Measurements from ENCODE around the gene AK2. TPM values are rescaled to one million over a fixed set of nuclear protein-coding genes. Genes with fewer than 3 reads are reported as not detected.

AK2 gene
- 81.3 and 83.7 TPM in 2 replicates for polyA plus RNA-seq (2013)

GRCh38 chr1:33036526-33037503 lies at the start of gene AK2:
AK2 (minus strand) TSS chr1:33036883; CDS start chr1:33036828, 55 bp downstream.
- Histone ChIP-seq H3K27ac (ENCODE audit: low read depth, low read length) (no peak within 1 kb of the TSS), H3K23ac (ENCODE audit: low read length) (no peak within 1 kb of the TSS), H3K18ac (ENCODE audit: low read length) (peak within 1 kb of the TSS; percentile 19)

DNA sequence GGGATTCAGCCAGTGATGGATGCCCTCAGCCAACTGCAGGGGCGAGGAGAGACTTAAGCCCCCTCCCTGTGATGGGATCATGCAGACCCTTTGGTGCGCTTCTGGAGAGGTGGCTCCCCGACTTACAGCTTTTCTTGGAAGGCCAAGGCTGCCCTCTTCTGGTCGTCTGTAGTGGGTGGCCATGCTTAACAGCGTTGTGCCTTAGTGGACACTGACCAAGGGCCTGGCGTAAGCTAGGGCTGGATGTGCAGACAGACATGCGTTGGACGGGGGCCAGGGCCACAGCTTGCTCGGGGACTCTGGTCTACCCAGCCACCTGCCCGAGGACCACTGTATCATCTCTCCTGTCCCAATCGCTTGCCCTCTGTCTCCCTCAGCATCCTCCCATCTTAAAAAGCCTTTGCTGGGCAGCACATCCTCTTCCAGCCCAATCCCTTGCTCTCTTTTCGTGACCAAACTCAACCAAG lies 49.7 kb upstream of the AK2 start:
- peaks cover 0 to under 1% of the 10 kb centered on the region in 2 experiments for H3K4me1 ChIP-seq (ENCODE audit: control insufficient read depth in 1 of 2, insufficient read depth in 2 of 2, low read length in 2 of 2)
- H3K9ac ChIP-seq (ENCODE audit: low read length), result no peak overlapping the region
- H4K12ac ChIP-seq (ENCODE audit: low read depth, low read length), result no peak overlapping the region
- H3K23ac ChIP-seq (ENCODE audit: low read length), result no peak overlapping the region
- H3K27ac ChIP-seq (ENCODE audit: low read depth, low read length), result no peak overlapping the region
- no peaks in the 10 kb centered on the region for H3K79me1 ChIP-seq (ENCODE audit: low read length)
- WGBS (ENCODE audit: extremely low coverage, insufficient coverage, insufficient read length), result no CpG with 5 or more reads among the region's 12 CpGs
- H3K14ac ChIP-seq (ENCODE audit: low read length), result no peak overlapping the region
- no peak overlapping the region for H2BK12ac ChIP-seq (ENCODE audit: low read length)
- no peak overlapping the region for H2AFZ ChIP-seq (ENCODE audit: insufficient read depth, low read length, poor library complexity)
- peaks cover 0 to 4% of the 10 kb centered on the region in 2 experiments for H3K36me3 ChIP-seq (ENCODE audit: control insufficient read depth in 1 of 2, insufficient read depth in 2 of 2, low read length in 2 of 2)
- no peak overlapping the region for H4K91ac ChIP-seq (ENCODE audit: low read depth, low read length)
- no peak overlapping the region for H4K8ac ChIP-seq (ENCODE audit: low read depth, low read length)
- no peak overlapping the region for H2AK5ac ChIP-seq (ENCODE audit: low read length)
- H3K18ac ChIP-seq (ENCODE audit: low read length), result no peak overlapping the region
- H3K4ac ChIP-seq (ENCODE audit: low read depth, low read length), result no peak overlapping the region
- H3K4me3 ChIP-seq (ENCODE audit: low read depth, low read length), result no peak overlapping the region
- no peak overlapping the region for H3K4me2 ChIP-seq (ENCODE audit: low read length)
- no peak overlapping the region for H2BK120ac ChIP-seq (ENCODE audit: insufficient read depth, low read length, poor library complexity)
- H2BK5ac ChIP-seq (ENCODE audit: low read depth, low read length, poor library complexity), result no peak overlapping the region
- peak; percentile 68 to 83 for DNase-seq
- H3K9me3 ChIP-seq (ENCODE audit: insufficient read depth, low read depth, low read length), result peaks cover 3% of the 10 kb centered on the region
- no peaks in the 10 kb centered on the region for H3K79me2 ChIP-seq (ENCODE audit: control insufficient read depth, insufficient read depth, low read length, poor library complexity)
- H3K27me3 ChIP-seq (ENCODE audit: insufficient read depth, low read length), result no peaks in the 10 kb centered on the region

More at GRCh38 chr1:33036526-33037503, at the start of gene AK2:
- Histone ChIP-seq H3K79me2 (ENCODE audit: control insufficient read depth, insufficient read depth, low read length, poor library complexity) (peaks cover 3% of the 10 kb centered on the region), H3K4ac (ENCODE audit: low read depth, low read length) (peak within 1 kb of the TSS; percentile 2), H2BK12ac (ENCODE audit: low read length) (no peak within 1 kb of the TSS), H2BK5ac (ENCODE audit: low read depth, low read length, poor library complexity) (peak within 1 kb of the TSS; percentile 2), H3K79me1 (ENCODE audit: low read length) (peaks cover 6% of the 10 kb centered on the region), H3K4me1 (ENCODE audit: control insufficient read depth in 1 of 2, insufficient read depth in 2 of 2, low read length in 2 of 2) (peaks cover 7 to 9% of the 10 kb centered on the region in 2 experiments), H2BK120ac (ENCODE audit: insufficient read depth, low read length, poor library complexity) (no peak within 1 kb of the TSS), H4K91ac (ENCODE audit: low read depth, low read length) (peak within 1 kb of the TSS; percentile 8), H3K9me3 (ENCODE audit: insufficient read depth, low read depth, low read length) (no peaks in the 10 kb centered on the region), H4K8ac (ENCODE audit: low read depth, low read length) (peak within 1 kb of the TSS; percentile 52), H2AFZ (ENCODE audit: insufficient read depth, low read length, poor library complexity) (peak within 1 kb of the TSS; percentile 30), H3K4me3 (ENCODE audit: low read depth, low read length) (peak within 1 kb of the TSS; percentile 75), H3K4me2 (ENCODE audit: low read length) (peak within 1 kb of the TSS; percentile 73), H2AK5ac (ENCODE audit: low read length) (peak within 1 kb of the TSS; percentile 39), H3K27me3 (ENCODE audit: insufficient read depth, low read length) (no peaks in the 10 kb centered on the region), H3K9ac (ENCODE audit: low read length) (peak within 1 kb of the TSS; percentile 59), H4K12ac (ENCODE audit: low read depth, low read length) (peak within 1 kb of the TSS; percentile 20), H3K36me3 (ENCODE audit: control insufficient read depth in 1 of 2, insufficient read depth in 2 of 2, low read length in 2 of 2) (peaks cover 0 to 3% of the 10 kb centered on the region in 2 experiments), H3K14ac (ENCODE audit: low read length) (peak within 1 kb of the TSS; percentile 12)
- DNase-seq, result peak; percentile 96 to 98
- no CpG with 5 or more reads among the region's 59 CpGs for WGBS (ENCODE audit: extremely low coverage, insufficient coverage, insufficient read length)

DNA sequence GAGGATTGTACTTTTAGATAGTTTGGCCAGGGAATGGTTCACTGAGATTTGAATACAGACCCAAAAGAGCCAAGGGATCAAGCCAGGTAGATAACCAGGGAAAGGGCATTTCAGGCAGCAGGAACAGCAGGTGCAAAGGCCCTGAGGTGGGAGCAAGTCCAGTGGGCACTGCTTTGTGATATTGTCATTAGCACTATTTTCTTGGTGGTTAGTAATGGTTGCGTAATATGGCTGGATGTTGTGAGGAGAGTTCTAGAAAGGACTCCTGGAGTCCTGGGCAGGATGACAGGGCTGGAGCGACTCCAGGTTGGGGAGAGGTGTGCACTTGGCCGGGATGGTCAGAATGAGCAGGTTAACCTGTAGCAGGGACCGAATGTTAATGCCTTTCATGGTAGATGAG lies 48.6 kb upstream of the AK2 start:
- no peaks in the 10 kb centered on the region for H3K27me3 ChIP-seq (ENCODE audit: insufficient read depth, low read length)
- H3K18ac ChIP-seq (ENCODE audit: low read length), result no peak overlapping the region
- peaks cover 0 to 4% of the 10 kb centered on the region in 2 experiments for H3K36me3 ChIP-seq (ENCODE audit: control insufficient read depth in 1 of 2, insufficient read depth in 2 of 2, low read length in 2 of 2)
- no peak overlapping the region for H3K14ac ChIP-seq (ENCODE audit: low read length)
- H3K4ac ChIP-seq (ENCODE audit: low read depth, low read length), result no peak overlapping the region
- H2BK120ac ChIP-seq (ENCODE audit: insufficient read depth, low read length, poor library complexity), result no peak overlapping the region
- no peak overlapping the region for H2BK12ac ChIP-seq (ENCODE audit: low read length)
- no peak overlapping the region for H3K4me2 ChIP-seq (ENCODE audit: low read length)
- H2AFZ ChIP-seq (ENCODE audit: insufficient read depth, low read length, poor library complexity), result no peak overlapping the region
- H3K9me3 ChIP-seq (ENCODE audit: insufficient read depth, low read depth, low read length), result peaks cover 3% of the 10 kb centered on the region
- peaks cover 4% of the 10 kb centered on the region for H3K79me1 ChIP-seq (ENCODE audit: low read length)
- H3K27ac ChIP-seq (ENCODE audit: low read depth, low read length), result no peak overlapping the region
- H3K4me1 ChIP-seq (ENCODE audit: control insufficient read depth in 1 of 2, insufficient read depth in 2 of 2, low read length in 2 of 2), result peaks cover 2% of the 10 kb centered on the region in 2 experiments
- H2AK5ac ChIP-seq (ENCODE audit: low read length), result no peak overlapping the region
- no peak for DNase-seq
- H4K91ac ChIP-seq (ENCODE audit: low read depth, low read length), result no peak overlapping the region
- H3K23ac ChIP-seq (ENCODE audit: low read length), result no peak overlapping the region
- H4K8ac ChIP-seq (ENCODE audit: low read depth, low read length), result no peak overlapping the region
- H3K9ac ChIP-seq (ENCODE audit: low read length), result no peak overlapping the region
- H3K79me2 ChIP-seq (ENCODE audit: control insufficient read depth, insufficient read depth, low read length, poor library complexity), result no peaks in the 10 kb centered on the region
- no peak overlapping the region for H3K4me3 ChIP-seq (ENCODE audit: low read depth, low read length)
- WGBS (ENCODE audit: extremely low coverage, insufficient coverage, insufficient read length), result no CpG with 5 or more reads among the region's 4 CpGs
- no peak overlapping the region for H4K12ac ChIP-seq (ENCODE audit: low read depth, low read length)
- H2BK5ac ChIP-seq (ENCODE audit: low read depth, low read length, poor library complexity), result no peak overlapping the region

DNA sequence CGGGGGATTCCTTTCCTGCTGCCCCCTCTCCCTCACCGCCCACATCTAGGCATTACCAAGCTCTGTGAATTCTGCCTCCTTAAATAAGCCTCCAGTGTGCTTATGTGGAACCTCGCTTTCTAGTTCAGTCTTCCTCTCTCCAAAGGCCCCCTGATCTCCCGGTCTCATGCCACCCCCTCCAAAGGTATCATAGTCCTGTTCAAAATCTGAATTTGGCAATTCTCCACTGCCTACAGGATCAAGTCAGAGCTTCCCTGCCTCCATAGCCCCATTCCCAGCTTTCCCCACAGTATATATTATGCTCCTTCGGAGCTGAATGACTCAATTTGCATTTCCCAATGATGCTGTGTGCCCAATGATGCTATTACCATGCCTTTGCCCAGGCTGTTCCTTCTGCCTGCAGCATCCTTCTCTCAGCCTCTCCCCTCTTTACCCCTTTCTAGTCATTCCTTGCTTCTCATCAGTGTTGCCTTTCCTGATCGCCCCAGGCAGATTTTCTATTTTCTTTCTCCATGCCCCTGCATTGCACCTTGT lies 46.0 kb upstream of the AK2 start:
- H2AK5ac ChIP-seq (ENCODE audit: low read length), result no peak overlapping the region
- no peak overlapping the region for H3K18ac ChIP-seq (ENCODE audit: low read length)
- peaks cover 3% of the 10 kb centered on the region for H3K9me3 ChIP-seq (ENCODE audit: insufficient read depth, low read depth, low read length)
- peaks cover 2% of the 10 kb centered on the region in 2 experiments for H3K4me1 ChIP-seq (ENCODE audit: control insufficient read depth in 1 of 2, insufficient read depth in 2 of 2, low read length in 2 of 2)
- peaks cover 4% of the 10 kb centered on the region for H3K79me1 ChIP-seq (ENCODE audit: low read length)
- no peak overlapping the region for H4K12ac ChIP-seq (ENCODE audit: low read depth, low read length)
- DNase-seq, result no peak
- peaks cover 0 to 4% of the 10 kb centered on the region in 2 experiments for H3K36me3 ChIP-seq (ENCODE audit: control insufficient read depth in 1 of 2, insufficient read depth in 2 of 2, low read length in 2 of 2)
- H3K4ac ChIP-seq (ENCODE audit: low read depth, low read length), result no peak overlapping the region
- H3K4me2 ChIP-seq (ENCODE audit: low read length), result no peak overlapping the region
- no peak overlapping the region for H3K9ac ChIP-seq (ENCODE audit: low read length)
- no peak overlapping the region for H2BK5ac ChIP-seq (ENCODE audit: low read depth, low read length, poor library complexity)
- no peak overlapping the region for H2BK120ac ChIP-seq (ENCODE audit: insufficient read depth, low read length, poor library complexity)
- H4K91ac ChIP-seq (ENCODE audit: low read depth, low read length), result no peak overlapping the region
- WGBS (ENCODE audit: extremely low coverage, insufficient coverage, insufficient read length), result no CpG with 5 or more reads among the region's 6 CpGs
- H3K79me2 ChIP-seq (ENCODE audit: control insufficient read depth, insufficient read depth, low read length, poor library complexity), result no peaks in the 10 kb centered on the region
- H3K27me3 ChIP-seq (ENCODE audit: insufficient read depth, low read length), result no peaks in the 10 kb centered on the region
- no peak overlapping the region for H3K23ac ChIP-seq (ENCODE audit: low read length)
- H3K27ac ChIP-seq (ENCODE audit: low read depth, low read length), result no peak overlapping the region
- H3K14ac ChIP-seq (ENCODE audit: low read length), result no peak overlapping the region
- no peak overlapping the region for H2BK12ac ChIP-seq (ENCODE audit: low read length)
- H3K4me3 ChIP-seq (ENCODE audit: low read depth, low read length), result no peak overlapping the region
- no peak overlapping the region for H4K8ac ChIP-seq (ENCODE audit: low read depth, low read length)
- H2AFZ ChIP-seq (ENCODE audit: insufficient read depth, low read length, poor library complexity), result no peak overlapping the region

All from trophoblast cell (in vitro differentiated cells and primary cell).